ENCODE data around the gene PPM1K. TPM values are rescaled to one million over a fixed set of nuclear protein-coding genes. Genes with fewer than 3 reads are reported as not detected.
"Not testable (repeated sequence)": the region's sequence is repeated elsewhere in the genome, so short reads cannot be mapped to it uniquely, and the experiment has no call there.

The PPM1K gene
- total RNA-seq, 1 donor from 2014 or later = 22.8 TPM

GRCh38 chr4:88320224-88320779 lies 35.9 kb upstream of the PPM1K start:
- no peak for DNase-seq (ENCODE audit: extremely low spot score in 2 of 2)
- intact Hi-C loops (cut with DNase I) = no loop called here

DNA sequence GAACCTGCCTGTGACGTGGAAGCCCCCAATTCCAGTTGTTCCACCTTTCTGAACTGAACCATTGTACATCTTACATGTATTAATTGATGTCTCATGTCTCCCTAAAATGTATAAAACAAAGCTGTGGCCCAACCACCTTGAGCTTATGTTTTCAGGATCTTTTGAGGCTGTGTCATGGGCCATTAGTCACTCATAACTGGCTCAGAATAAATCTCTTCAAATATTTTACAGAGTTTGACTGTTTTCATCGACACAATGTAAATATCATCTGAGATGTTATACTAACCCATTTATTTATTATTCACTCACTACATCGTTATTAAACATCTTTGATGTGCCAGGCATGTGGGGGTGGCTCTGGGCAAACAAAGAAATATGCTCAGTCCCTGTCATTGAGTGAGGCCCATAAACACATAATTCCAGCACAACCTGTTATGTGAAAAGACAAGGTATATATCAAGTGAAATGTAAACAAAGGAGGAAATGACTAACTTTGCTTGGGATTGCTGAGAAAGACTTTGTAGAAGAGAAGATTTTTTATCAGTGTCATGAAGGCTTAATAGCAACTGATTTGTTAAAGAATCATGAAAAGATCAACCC lies 34.5 kb upstream of the PPM1K start:
- TF ChIP-seq POLR2A (IDR thresholded peaks at IDR 0.05) (no peak), POLR2AphosphoS5 (IDR thresholded peaks at IDR 0.05; ENCODE audit: insufficient read depth in 1 of 2, low read depth in 1 of 2) (peak in 1 of 2 donors; percentile 64)
- Histone ChIP-seq H3K4me3 (no peak overlapping the region), H3K9me3 (no peaks in the 10 kb centered on the region), H3K27ac (no peak overlapping the region), H3K27me3 (no peaks in the 10 kb centered on the region), H3K4me1 (peaks cover 6% of the 10 kb centered on the region), H3K36me3 (no peaks in the 10 kb centered on the region)
- intact Hi-C loops (cut with DNase I) = no loop called here
- DNase-seq (ENCODE audit: extremely low spot score in 2 of 2) = no peak

More at GRCh38 chr4:88320224-88320779, 35.9 kb upstream of the PPM1K start:
- peak overlapping the region; percentile 51 for H3K27ac ChIP-seq
- no peak overlapping the region for H3K4me3 ChIP-seq
- H3K36me3 ChIP-seq = no peaks in the 10 kb centered on the region
- TF ChIP-seq CTCF (IDR thresholded peaks at IDR 0.05) (no peak), POLR2A (IDR thresholded peaks at IDR 0.05) (no peak), POLR2AphosphoS5 (IDR thresholded peaks at IDR 0.05; ENCODE audit: insufficient read depth in 1 of 2, low read depth in 1 of 2) (no peak)
- H3K9me3 ChIP-seq = no peaks in the 10 kb centered on the region
- peaks cover 6% of the 10 kb centered on the region for H3K4me1 ChIP-seq
- no peaks in the 10 kb centered on the region for H3K27me3 ChIP-seq

DNA sequence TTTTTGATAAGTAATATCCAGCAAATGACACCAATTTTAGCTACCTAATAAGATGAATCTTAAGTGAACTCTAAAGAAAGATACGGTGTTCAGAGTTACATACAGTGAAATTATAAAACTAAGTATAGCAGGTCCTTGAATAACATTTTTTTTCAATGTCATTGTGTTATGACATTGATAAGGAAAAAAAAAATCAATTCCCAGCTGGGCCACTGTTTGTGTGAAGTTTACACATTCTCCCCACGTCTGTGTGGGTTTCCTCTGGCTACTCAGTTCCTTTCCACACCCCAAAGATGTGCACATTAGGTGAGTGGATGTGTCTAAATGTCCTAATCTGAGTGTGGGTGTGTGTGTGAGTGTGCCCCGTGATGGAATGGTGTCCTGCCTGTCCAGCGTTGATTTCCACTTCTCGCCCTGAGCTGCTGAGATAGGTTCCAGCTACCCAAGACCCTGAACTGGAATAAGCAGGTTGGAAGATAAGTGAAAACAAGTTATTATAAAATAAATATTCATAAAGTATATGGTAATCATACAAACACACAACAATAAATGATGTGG lies 31.2 kb upstream of the PPM1K start:
- Histone ChIP-seq H3K27ac (no peak overlapping the region), H3K36me3 (no peaks in the 10 kb centered on the region), H3K4me1 (peaks cover 3% of the 10 kb centered on the region), H3K27me3 (no peaks in the 10 kb centered on the region), H3K4me3 (no peak overlapping the region), H3K9me3 (no peaks in the 10 kb centered on the region)
- intact Hi-C loops (cut with DNase I) = no loop called here
- no peak for TF ChIP-seq POLR2AphosphoS5 (IDR thresholded peaks at IDR 0.05; ENCODE audit: insufficient read depth in 1 of 2, low read depth in 1 of 2)
- TF ChIP-seq CTCF (IDR thresholded peaks at IDR 0.05) = no peak
- DNase-seq (ENCODE audit: extremely low spot score in 2 of 2) = no peak

DNA sequence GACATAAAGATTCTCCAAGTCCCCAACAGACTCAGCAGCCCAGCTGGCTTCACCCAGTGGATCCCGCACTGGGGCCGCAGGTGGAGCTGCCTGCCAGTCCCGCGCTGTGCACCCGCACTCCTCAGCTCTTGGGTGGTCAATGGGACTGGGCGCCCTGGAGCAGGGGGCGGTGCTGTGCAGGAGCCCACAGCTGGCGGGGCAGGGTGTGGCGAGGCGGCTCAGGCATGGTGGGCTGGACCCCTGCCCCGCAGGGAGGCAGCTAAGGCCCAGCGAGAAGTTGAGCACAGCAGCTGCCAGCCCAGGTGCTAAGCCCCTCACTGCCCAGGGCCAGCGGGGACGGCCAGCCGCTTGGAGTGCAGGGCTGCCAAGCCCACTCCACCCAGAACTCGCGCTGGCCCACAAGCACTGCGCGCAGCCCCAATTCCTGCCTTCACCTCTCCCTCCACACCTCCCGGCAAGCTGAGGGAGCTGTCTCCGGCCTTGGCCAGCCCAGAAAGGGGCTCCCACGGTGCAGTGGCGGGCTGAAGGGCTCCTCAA lies 28.8 kb upstream of the PPM1K start:
- intact Hi-C loops (cut with DNase I); DNase-seq (ENCODE audit: extremely low spot score in 2 of 2); H3K27ac ChIP-seq; H3K4me3 ChIP-seq; H3K9me3 ChIP-seq; H3K27me3 ChIP-seq; H3K4me1 ChIP-seq; H3K36me3 ChIP-seq: not testable (repeated sequence)

- H3K27me3 ChIP-seq = no peaks in the 10 kb centered on the region
- intact Hi-C loops (cut with DNase I) = no loop called here
- no peak overlapping the region for H3K4me3 ChIP-seq
- no peaks in the 10 kb centered on the region for H3K36me3 ChIP-seq
- no peaks in the 10 kb centered on the region for H3K4me1 ChIP-seq
- H3K9me3 ChIP-seq = no peaks in the 10 kb centered on the region
- no peak overlapping the region for H3K27ac ChIP-seq
- TF ChIP-seq POLR2A (IDR thresholded peaks at IDR 0.05) (no peak), CTCF (IDR thresholded peaks at IDR 0.05) (no peak), POLR2AphosphoS5 (IDR thresholded peaks at IDR 0.05; ENCODE audit: insufficient read depth in 1 of 2, low read depth in 1 of 2) (no peak)
- DNase-seq (ENCODE audit: extremely low spot score in 2 of 2) = no peak
Measured at GRCh38 chr4:88308587-88308986, 24.2 kb upstream of the PPM1K start.
